NOMO-1 (cell line): ENCODE results near the gene USP36.

Source experiments
- DNase-seq, 2 experiments: peaks; one replicate each; lab custom pipeline; 2025; ENCODE audit not compliant: unreplicated experiment in 2 of 2; lab: John Stamatoyannopoulos, UW

The USP36 gene

GRCh38 chr17:78794399-78794798 is 46.2 kb downstream of the USP36 start:
- DNase-seq: no peak

- DNase-seq: no peak
Measured at GRCh38 chr17:78793968-78794367, 46.6 kb downstream of the USP36 start.

- no peak for DNase-seq
Measured at GRCh38 chr17:78793415-78793814, 47.2 kb downstream of the USP36 start.

GRCh38 chr17:78791840-78792709 is 48.5 kb downstream of the USP36 start:
- DNase-seq: no peak

GRCh38 chr17:78790552-78790951 is 50.1 kb downstream of the USP36 start:
- DNase-seq: no peak

GRCh38 chr17:78789663-78790181 is 50.9 kb downstream of the USP36 start:
- no peak for DNase-seq

GRCh38 chr17:78789149-78789662 is 51.4 kb downstream of the USP36 start:
- DNase-seq: no peak

GRCh38 chr17:78788451-78788850 is 52.2 kb downstream of the USP36 start:
- no peak for DNase-seq

GRCh38 chr17:78787444-78787843 is 53.2 kb downstream of the USP36 start:
- no peak for DNase-seq

GRCh38 chr17:78785663-78786057 is 55.0 kb downstream of the USP36 start:
- no peak for DNase-seq

- no peak for DNase-seq
Measured at GRCh38 chr17:78785011-78785662, 55.5 kb downstream of the USP36 start.

- DNase-seq: no peak
Measured at GRCh38 chr17:78784352-78784751, 56.3 kb downstream of the USP36 start.

GRCh38 chr17:78783711-78784324 is 56.8 kb downstream of the USP36 start:
- no peak for DNase-seq

GRCh38 chr17:78781893-78782304 is 58.7 kb downstream of the USP36 start, which contains the start of gene CYTH1:
Gene CYTH1, minus strand, starts transcription at chr17:78782273. Its CDS starts 50 bp downstream, at chr17:78782223.
- no peak for DNase-seq

- DNase-seq: peak in 1 of 2 experiments; percentile 41
Measured at GRCh38 chr17:78781104-78781892, 59.3 kb downstream of the USP36 start.

GRCh38 chr17:78780335-78780734 is 60.3 kb downstream of the USP36 start:
- no peak for DNase-seq

GRCh38 chr17:78779850-78780249 is 60.8 kb downstream of the USP36 start:
- no peak for DNase-seq

- peak; percentile 13 to 28 for DNase-seq
Measured at GRCh38 chr17:78779286-78779651, 61.3 kb downstream of the USP36 start.

GRCh38 chr17:78777881-78778280 is 62.7 kb downstream of the USP36 start:
- no peak for DNase-seq

- DNase-seq: peak in 1 of 2 experiments; percentile 65
Measured at GRCh38 chr17:78774956-78775571, 65.5 kb downstream of the USP36 start.
